DND-41 (cell line): ENCODE results near the gene KISS1.

ENCODE experiments used
- ATAC-seq: fragments of 200-7000 bp; cut with Tn5 transposase; 3 replicates; pipeline ENCODE4 v1.9.1; 2021; ENCODE audit warnings: low read depth; ENCODE audit not compliant: insufficient read depth
- DNase-seq: peaks from one replicate; pipeline ENCODE4 v3.0.0-alpha.2; 2020
- H2AFZ ChIP-seq: 2 replicates; pipeline ENCODE4 v1.6.0; 2012; ENCODE audit warnings: low read depth, low read length
- H3K27ac ChIP-seq: 2 replicates; pipeline ENCODE4 v1.5.1; 2012; ENCODE audit warnings: low read length, inconsistent platforms
- H3K27me3 ChIP-seq: fragments of 200-600 bp; sonication (generic); 2 replicates; pipeline ENCODE4 v1.6.0; 2012; ENCODE audit warnings: low read length, mild to moderate bottlenecking, inconsistent platforms; ENCODE audit not compliant: insufficient read depth, poor library complexity
- H3K36me3 ChIP-seq: 2 replicates; pipeline ENCODE4 v1.5.1; 2012; ENCODE audit warnings: low read length, inconsistent platforms; ENCODE audit not compliant: insufficient read depth
- H3K4me1 ChIP-seq: 2 replicates; pipeline ENCODE4 v1.5.1; 2012; ENCODE audit warnings: mild to moderate bottlenecking, low read length; ENCODE audit not compliant: insufficient read depth
- H3K4me2 ChIP-seq: 2 replicates; pipeline ENCODE4 v1.6.0; 2012; ENCODE audit warnings: mild to moderate bottlenecking, moderate library complexity, low read length, inconsistent platforms; ENCODE audit not compliant: insufficient read depth
- H3K4me3 ChIP-seq, 2 experiments: fragments of 200-600 bp in 1 of 2; shearing (Covaris generic) in 1 of 2; 2 replicates each; pipeline ENCODE4 v1.5.1; 2012 to 2016; ENCODE audit warnings: inconsistent platforms in 2 of 2, low read length in 2 of 2, mild to moderate bottlenecking in 2 of 2, low read depth in 1 of 2, moderate library complexity in 1 of 2
- H3K79me2 ChIP-seq: 2 replicates; pipeline ENCODE4 v1.6.0; 2012; ENCODE audit warnings: low read length, inconsistent platforms; ENCODE audit not compliant: insufficient read depth
- H3K9ac ChIP-seq: 2 replicates; pipeline ENCODE4 v1.6.0; 2012; ENCODE audit warnings: low read depth, mild to moderate bottlenecking, inconsistent platforms, low read length, moderate library complexity
- H3K9me3 ChIP-seq: 2 replicates; pipeline ENCODE4 v1.5.1; 2012; ENCODE audit warnings: low read length, moderate library complexity, mild to moderate bottlenecking, inconsistent platforms; ENCODE audit not compliant: insufficient read depth, severe bottlenecking
- H4K20me1 ChIP-seq: 2 replicates; pipeline ENCODE4 v1.6.0; 2012; ENCODE audit warnings: low read length; ENCODE audit not compliant: insufficient read depth
- EZH2 ChIP-seq: IDR thresholded peaks from 3 replicates; pipeline ENCODE4 v1.6.1; 2012; ENCODE audit warnings: borderline replicate concordance, low read depth, mild to moderate bottlenecking, moderate library complexity, low read length, inconsistent platforms; ENCODE audit not compliant: severe bottlenecking
- TF ChIP-seq, protein P1 (sequence below): IDR thresholded peaks from 2 replicates; pipeline ENCODE4 v1.5.1; 2012; ENCODE audit warnings: borderline replicate concordance, low read length, moderate library complexity, mild to moderate bottlenecking; ENCODE audit not compliant: poor library complexity, severe bottlenecking; ENCODE audit errors: extremely low read depth

Gene KISS1

DNA sequence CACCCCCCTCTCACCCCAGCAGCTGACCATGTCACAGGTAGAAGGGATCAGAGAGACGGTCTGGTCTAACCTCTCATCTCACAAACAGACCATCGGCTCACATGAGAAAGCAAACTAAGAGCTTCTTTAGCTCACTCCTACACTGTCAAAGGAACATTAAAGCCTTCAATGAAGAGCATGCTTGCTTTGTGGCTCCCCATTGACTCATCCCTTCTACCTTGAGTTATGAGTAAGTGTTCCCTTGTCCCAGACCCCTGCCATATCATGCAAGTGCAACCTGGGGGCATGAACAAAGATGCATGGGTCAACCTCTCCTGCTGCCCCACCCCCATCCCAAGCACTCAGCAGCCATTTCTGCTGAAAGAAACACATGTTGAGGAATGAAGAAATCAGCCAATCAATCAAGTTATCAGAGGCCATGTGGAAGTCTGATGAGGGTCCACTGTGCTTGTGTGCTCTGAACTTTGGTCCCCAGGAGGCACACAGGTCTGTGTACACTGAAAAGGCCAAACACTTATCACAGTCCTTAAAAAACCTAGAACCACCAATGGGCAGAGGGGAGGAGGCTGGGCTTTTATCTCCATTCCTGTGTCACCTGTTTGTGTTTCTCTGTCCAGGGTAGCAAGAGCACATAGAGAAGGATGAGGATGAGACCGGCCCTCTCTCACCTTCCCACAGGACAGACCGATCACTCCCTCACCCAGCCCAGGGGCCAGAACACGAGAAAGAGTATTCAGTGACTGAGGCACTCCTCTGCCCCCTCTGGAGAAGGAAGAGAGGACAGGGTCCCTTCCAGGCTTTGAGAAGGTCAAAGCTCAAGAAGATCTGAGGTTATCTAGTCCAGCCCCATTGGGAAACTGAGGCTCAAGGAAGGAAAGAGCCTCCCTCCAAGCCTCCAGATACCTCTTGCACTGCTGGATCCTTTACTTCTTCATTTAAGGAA is 54.0 kb downstream of the KISS1 start:
- H3K27ac ChIP-seq = no peak overlapping the region
- H3K9ac ChIP-seq = no peak overlapping the region
- H4K20me1 ChIP-seq = no peaks in the 10 kb centered on the region
- H2AFZ ChIP-seq = no peak overlapping the region
- TF ChIP-seq EZH2 = no peak
- TF ChIP-seq, protein P1, sequence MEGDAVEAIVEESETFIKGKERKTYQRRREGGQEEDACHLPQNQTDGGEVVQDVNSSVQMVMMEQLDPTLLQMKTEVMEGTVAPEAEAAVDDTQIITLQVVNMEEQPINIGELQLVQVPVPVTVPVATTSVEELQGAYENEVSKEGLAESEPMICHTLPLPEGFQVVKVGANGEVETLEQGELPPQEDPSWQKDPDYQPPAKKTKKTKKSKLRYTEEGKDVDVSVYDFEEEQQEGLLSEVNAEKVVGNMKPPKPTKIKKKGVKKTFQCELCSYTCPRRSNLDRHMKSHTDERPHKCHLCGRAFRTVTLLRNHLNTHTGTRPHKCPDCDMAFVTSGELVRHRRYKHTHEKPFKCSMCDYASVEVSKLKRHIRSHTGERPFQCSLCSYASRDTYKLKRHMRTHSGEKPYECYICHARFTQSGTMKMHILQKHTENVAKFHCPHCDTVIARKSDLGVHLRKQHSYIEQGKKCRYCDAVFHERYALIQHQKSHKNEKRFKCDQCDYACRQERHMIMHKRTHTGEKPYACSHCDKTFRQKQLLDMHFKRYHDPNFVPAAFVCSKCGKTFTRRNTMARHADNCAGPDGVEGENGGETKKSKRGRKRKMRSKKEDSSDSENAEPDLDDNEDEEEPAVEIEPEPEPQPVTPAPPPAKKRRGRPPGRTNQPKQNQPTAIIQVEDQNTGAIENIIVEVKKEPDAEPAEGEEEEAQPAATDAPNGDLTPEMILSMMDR = no peak
- no peaks in the 10 kb centered on the region for H3K79me2 ChIP-seq
- H3K4me2 ChIP-seq = no peak overlapping the region
- no peaks in the 10 kb centered on the region for H3K4me1 ChIP-seq
- no peak for ATAC-seq
- no peaks in the 10 kb centered on the region for H3K36me3 ChIP-seq
- no peak overlapping the region for H3K4me3 ChIP-seq
- peaks cover under 1% of the 10 kb centered on the region for H3K27me3 ChIP-seq
- H3K9me3 ChIP-seq = no peaks in the 10 kb centered on the region
- no peak for DNase-seq

DNA sequence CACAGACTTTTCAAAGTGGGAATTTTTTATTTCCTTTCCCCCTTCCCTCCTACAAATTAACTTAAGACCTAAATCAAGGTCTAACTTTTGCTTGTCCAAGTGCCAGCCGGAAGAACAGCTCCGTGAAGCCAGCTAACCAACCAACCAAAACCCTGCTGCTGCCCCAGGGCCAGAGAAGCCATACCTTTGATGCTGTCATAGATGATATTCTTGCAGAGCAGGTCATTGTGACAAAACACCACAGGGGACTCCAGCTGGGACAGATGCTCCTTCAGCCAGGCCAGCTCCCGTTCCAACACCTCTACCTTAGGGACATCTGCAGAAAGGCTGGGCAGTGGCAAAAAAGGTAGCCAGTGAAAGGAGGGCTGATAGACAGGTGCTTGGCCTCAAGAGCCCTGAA is 55.2 kb downstream of the KISS1 start:
- Histone ChIP-seq H3K27me3 (peaks cover 3% of the 10 kb centered on the region), H3K4me1 (no peaks in the 10 kb centered on the region), H3K9me3 (no peaks in the 10 kb centered on the region), H3K4me2 (no peak overlapping the region), H3K36me3 (no peaks in the 10 kb centered on the region), H3K79me2 (no peaks in the 10 kb centered on the region), H3K27ac (no peak overlapping the region), H4K20me1 (no peaks in the 10 kb centered on the region), H3K9ac (no peak overlapping the region), H3K4me3 (no peak overlapping the region), H2AFZ (no peak overlapping the region)
- ATAC-seq (no peak), DNase-seq (no peak)
- TF ChIP-seq, protein P1 = no peak
- TF ChIP-seq EZH2 = no peak
